Activated T-helper 1 cell treated with anti-CD3 and anti-CD28 coated beads, Interleukin-12 subunit alpha, Interleukin-12 subunit beta, Interleukin-2, Interleukin-4 antibody, amounts not matched to agents 30 ng/mL and 10 ng/mL and 1 ng/mL, durations not matched to agents 14 hours and 24 hours and 36 hours (primary cell): ENCODE data around the gene LTBP3. TPM values are rescaled to one million over a fixed set of nuclear protein-coding genes. Genes with fewer than 3 reads are reported as not detected.

Experiments used
- DNase-seq: peaks from one replicate; pipeline ENCODE4 v3.0.0; 2021; ENCODE audit warnings: low spot score
- H3K27ac Mint-ChIP-seq: one replicate; pipeline ENCODE4 v1.8.0; 2021; ENCODE audit warnings: mild to moderate bottlenecking, mixed read lengths
- H3K27me3 Mint-ChIP-seq: one replicate; pipeline ENCODE4 v1.8.0; 2022; ENCODE audit warnings: mild to moderate bottlenecking, moderate library complexity, mixed read lengths; ENCODE audit not compliant: insufficient read depth
- H3K36me3 Mint-ChIP-seq: one replicate; pipeline ENCODE4 v1.8.0; 2021; ENCODE audit warnings: low read depth, mixed read lengths
- H3K4me1 Mint-ChIP-seq: one replicate; pipeline ENCODE4 v1.8.0; 2021; ENCODE audit warnings: low read depth, mixed read lengths
- H3K4me3 Mint-ChIP-seq: one replicate; pipeline ENCODE4 v1.8.0; 2021; ENCODE audit warnings: mild to moderate bottlenecking, moderate library complexity, mixed read lengths
- H3K9me3 Mint-ChIP-seq: one replicate; pipeline ENCODE4 v1.8.0; 2021; ENCODE audit warnings: mixed read lengths
- intact Hi-C: fragments of 100-400 bp; cut with micrococcal nuclease; formaldehyde crosslinking; loops from one replicate; pipeline ENCODE4 v1.15.1; 2024
- total RNA-seq: library from RNA; stranded (reverse); gene quantifications from 2 replicates; pipeline ENCODE4 v1.2.3, GENCODE V29; 2022

Gene LTBP3
- total RNA-seq, 1 donor from 2014 or later, result 97.9 TPM

- no peak for DNase-seq
- Mint-ChIP-seq H3K4me1 (peaks cover 35% of the 10 kb centered on the region), H3K9me3 (no peaks in the 10 kb centered on the region), H3K4me3 (no peak overlapping the region), H3K27ac (no peak overlapping the region), H3K36me3 (peaks cover 25% of the 10 kb centered on the region), H3K27me3 (no peaks in the 10 kb centered on the region)
- intact Hi-C loops, result no loop called here
Observed at GRCh38 chr11:65591939-65592857, 34.0 kb upstream of the LTBP3 start.

- Mint-ChIP-seq H3K9me3 (no peaks in the 10 kb centered on the region), H3K27me3 (no peaks in the 10 kb centered on the region), H3K27ac (peak overlapping the region; percentile 2), H3K36me3 (peaks cover 33% of the 10 kb centered on the region), H3K4me1 (peaks cover 37% of the 10 kb centered on the region), H3K4me3 (no peak overlapping the region)
- DNase-seq, result no peak
- intact Hi-C loops, result no loop called here
Observed at GRCh38 chr11:65590240-65590738, 32.1 kb upstream of the LTBP3 start.

DNA sequence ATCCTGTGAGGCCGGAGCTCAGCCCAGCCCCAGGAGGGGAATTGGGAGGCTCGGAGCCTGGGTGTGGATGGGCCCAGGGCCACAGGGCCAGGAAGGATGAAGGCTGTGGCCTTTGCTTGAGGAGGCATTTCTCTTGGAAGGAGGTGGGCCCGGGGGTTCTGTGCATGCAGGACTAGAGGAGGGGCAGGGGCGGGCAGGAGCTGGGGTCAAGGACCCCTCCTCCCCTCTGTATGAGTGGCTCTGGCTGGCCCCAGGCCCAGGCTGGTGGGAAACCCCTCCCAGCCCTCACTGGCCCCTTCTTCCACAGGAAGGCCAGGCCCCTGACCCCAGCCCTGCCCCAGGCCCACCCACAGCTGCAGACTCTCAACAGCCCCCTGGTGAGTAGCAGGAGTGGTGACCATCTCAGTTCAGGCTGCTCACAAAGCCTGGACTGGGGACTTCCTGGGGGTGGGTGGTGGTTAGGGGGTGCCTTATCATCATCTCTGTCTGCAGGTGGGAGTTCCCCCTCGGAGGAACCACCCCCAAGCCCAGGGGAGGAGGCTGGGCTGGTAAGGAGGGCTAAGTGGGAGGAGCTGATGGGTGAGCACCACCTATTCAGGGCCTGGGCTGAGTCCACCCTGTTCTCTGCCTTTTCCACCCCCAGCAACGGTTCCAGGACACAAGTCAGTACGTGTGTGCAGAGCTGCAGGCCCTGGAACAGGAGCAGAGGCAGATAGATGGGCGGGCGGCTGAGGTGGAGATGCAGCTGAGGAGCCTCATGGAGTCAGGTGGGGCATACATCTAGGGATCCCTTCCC is 31.5 kb upstream of the LTBP3 start:
- Mint-ChIP-seq H3K36me3 (peaks cover 33% of the 10 kb centered on the region), H3K4me3 (no peak overlapping the region), H3K4me1 (peaks cover 31% of the 10 kb centered on the region), H3K27ac (peak overlapping the region; percentile 94), H3K27me3 (no peaks in the 10 kb centered on the region), H3K9me3 (no peaks in the 10 kb centered on the region)
- intact Hi-C loops, result no loop called here
- DNase-seq, result no peak

DNA sequence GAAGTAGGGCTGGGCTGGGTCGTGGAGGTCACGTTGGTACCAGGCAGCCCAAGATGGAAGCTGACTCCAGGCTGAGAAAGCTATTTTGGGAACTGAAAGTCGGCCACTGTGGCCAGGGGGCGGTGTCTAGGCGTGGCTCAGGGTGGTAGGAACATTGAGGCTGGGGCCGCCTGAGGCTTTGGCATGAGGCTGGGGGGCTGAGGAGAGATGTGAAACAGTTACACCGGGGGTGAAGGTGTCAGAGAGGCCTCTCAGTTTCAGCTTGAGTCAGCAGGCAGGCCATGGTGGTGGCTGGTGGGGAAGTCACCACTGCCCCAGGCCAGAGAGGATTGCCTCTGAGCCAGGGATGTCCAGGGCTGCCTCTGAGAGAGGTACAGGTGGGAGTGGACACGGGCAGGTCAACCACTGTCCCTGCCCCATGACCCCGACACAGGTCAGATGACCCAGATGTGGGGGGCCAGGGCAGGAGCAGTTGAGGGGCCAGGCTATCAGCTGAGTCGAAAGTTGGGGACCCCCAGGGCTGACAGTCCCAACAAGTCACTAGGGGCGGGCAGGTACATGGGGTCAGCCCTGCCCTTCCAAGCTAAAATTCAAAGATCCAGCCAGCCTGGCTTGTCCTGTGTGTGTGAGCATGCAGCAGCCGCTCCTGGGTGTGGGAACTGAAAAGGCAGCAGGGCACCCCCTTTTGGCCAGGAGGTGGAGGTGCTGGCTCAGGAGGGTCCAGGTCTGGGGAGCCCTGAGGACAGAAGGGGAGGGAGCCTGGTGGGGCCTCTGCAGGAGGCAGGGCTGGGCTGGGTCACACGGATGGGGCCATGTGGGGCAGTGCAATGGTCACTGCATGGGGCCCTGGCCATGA is 30.3 kb upstream of the LTBP3 start:
- intact Hi-C loops, result loop anchor here (1.0 kb wide), 5 partner anchors 13 to 206 kb away; partner anchors contain the start of genes PCNX3 and SLC25A45
- no peaks in the 10 kb centered on the region for H3K27me3 Mint-ChIP-seq
- H3K9me3 Mint-ChIP-seq, result no peaks in the 10 kb centered on the region
- H3K4me3 Mint-ChIP-seq, result peak overlapping the region; percentile 66
- H3K27ac Mint-ChIP-seq, result peak overlapping the region; percentile 94
- peaks cover 31% of the 10 kb centered on the region for H3K4me1 Mint-ChIP-seq
- peak; percentile 67 for DNase-seq
- peaks cover 40% of the 10 kb centered on the region for H3K36me3 Mint-ChIP-seq

DNA sequence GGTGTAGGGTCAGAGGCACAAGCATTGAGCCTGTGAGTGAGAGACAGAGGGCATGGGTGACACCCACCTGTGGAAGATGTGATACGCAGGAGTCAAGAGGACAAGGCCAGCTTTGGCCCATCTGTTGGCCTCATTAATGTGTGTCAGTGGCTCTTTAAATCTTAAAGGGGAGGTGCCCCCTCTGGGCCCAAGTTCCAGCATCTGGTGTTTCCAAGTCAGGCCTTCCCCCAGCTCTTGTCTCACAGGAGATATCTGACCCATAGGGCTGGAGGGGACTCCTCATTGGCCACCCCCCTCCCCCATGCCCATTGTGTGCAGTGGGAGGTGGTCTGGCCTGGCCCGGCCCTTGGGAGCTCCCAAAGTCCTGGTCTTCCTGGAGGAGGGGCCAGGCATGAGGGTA is 28.5 kb upstream of the LTBP3 start:
- no peak for DNase-seq
- Mint-ChIP-seq H3K4me3 (peak overlapping the region; percentile 22), H3K27me3 (no peaks in the 10 kb centered on the region), H3K27ac (peak overlapping the region; percentile 63), H3K4me1 (peaks cover 43% of the 10 kb centered on the region), H3K9me3 (no peaks in the 10 kb centered on the region), H3K36me3 (peaks cover 53% of the 10 kb centered on the region)
- intact Hi-C loops, result no loop called here

GRCh38 chr11:65586247-65586630 is 28.1 kb upstream of the LTBP3 start:
- H3K36me3 Mint-ChIP-seq, result peaks cover 53% of the 10 kb centered on the region
- H3K4me3 Mint-ChIP-seq, result peak overlapping the region; percentile 22
- H3K9me3 Mint-ChIP-seq, result no peaks in the 10 kb centered on the region
- H3K27me3 Mint-ChIP-seq, result peaks cover 1% of the 10 kb centered on the region
- H3K4me1 Mint-ChIP-seq, result peaks cover 43% of the 10 kb centered on the region
- intact Hi-C loops, result no loop called here
- no peak for DNase-seq
- peak overlapping the region; percentile 63 for H3K27ac Mint-ChIP-seq

- intact Hi-C loops, result no loop called here
- peaks cover 51% of the 10 kb centered on the region for H3K36me3 Mint-ChIP-seq
- H3K27me3 Mint-ChIP-seq, result peaks cover 1% of the 10 kb centered on the region
- peak overlapping the region; percentile 63 for H3K27ac Mint-ChIP-seq
- DNase-seq, result no peak
- peaks cover 43% of the 10 kb centered on the region for H3K4me1 Mint-ChIP-seq
- H3K4me3 Mint-ChIP-seq, result peak overlapping the region; percentile 22
- no peaks in the 10 kb centered on the region for H3K9me3 Mint-ChIP-seq
Observed at GRCh38 chr11:65585396-65586246, 27.5 kb upstream of the LTBP3 start.

DNA sequence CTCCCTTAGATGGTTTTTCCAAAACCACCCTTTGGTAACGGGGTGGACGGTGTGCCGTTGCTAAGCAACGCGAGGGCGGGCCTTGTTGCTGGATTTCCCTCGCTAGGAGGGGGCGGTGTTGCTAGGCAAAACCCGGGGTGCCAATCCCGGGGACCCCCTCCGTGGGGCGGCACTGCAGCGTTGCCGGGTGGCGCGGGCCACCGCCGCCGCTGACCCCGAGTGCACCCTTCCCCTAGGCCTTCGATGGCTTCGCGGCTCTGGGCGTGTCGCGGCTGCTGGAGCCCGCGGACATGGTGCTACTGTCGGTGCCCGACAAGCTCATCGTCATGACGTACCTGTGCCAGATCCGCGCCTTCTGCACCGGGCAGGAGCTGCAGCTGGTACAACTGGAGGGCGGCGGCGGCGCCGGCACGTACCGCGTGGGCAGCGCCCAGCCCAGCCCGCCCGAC is 26.6 kb upstream of the LTBP3 start:
- Mint-ChIP-seq H3K36me3 (peaks cover 51% of the 10 kb centered on the region), H3K4me3 (no peak overlapping the region), H3K27ac (peak overlapping the region; percentile 21), H3K27me3 (peaks cover 1% of the 10 kb centered on the region), H3K9me3 (no peaks in the 10 kb centered on the region), H3K4me1 (peaks cover 43% of the 10 kb centered on the region)
- intact Hi-C loops, result no loop called here
- no peak for DNase-seq

DNA sequence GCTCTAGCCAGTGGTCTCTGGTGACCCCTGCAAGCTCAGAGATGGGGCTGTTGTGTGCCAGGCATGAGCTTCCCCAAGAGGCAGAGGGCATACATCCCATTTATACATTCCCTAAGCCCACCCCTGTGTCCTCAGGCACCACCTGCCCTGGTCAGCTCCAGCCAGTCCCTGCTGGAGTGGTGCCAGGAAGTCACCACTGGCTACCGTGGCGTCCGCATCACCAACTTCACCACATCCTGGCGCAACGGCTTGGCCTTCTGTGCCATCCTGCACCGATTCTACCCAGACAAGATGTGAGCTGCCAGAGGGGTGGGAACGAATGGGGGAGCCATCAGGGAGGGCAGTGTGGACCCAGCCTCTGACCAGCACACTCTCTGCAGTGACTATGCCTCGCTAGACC is 25.9 kb upstream of the LTBP3 start:
- peaks cover 42% of the 10 kb centered on the region for H3K4me1 Mint-ChIP-seq
- DNase-seq, result no peak
- H3K36me3 Mint-ChIP-seq, result peaks cover 49% of the 10 kb centered on the region
- intact Hi-C loops, result no loop called here
- peaks cover 1% of the 10 kb centered on the region for H3K27me3 Mint-ChIP-seq
- no peak overlapping the region for H3K27ac Mint-ChIP-seq
- H3K4me3 Mint-ChIP-seq, result no peak overlapping the region
- no peaks in the 10 kb centered on the region for H3K9me3 Mint-ChIP-seq

DNA sequence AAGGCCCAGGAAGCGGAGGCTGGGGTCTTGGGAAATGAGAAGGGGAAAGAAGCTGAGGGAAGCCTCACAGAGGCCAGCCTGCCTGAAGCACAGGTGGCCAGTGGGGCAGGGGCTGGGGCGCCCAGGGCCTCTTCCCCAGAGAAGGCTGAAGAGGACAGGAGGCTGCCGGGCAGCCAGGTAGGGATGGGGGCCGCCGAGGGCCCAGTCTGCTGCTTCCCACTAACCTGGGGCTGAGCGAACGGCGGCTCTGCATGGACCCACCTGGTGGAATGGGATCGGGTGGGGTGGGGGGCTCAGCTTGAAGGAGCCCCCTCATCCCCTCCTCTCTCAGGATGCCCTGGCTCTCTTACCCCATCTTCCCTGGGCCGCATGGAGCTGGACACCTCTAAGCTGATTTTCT is 25.4 kb upstream of the LTBP3 start:
- Mint-ChIP-seq H3K9me3 (no peaks in the 10 kb centered on the region), H3K36me3 (peaks cover 46% of the 10 kb centered on the region), H3K27me3 (peaks cover 1% of the 10 kb centered on the region), H3K27ac (peak overlapping the region; percentile 22), H3K4me1 (peaks cover 39% of the 10 kb centered on the region), H3K4me3 (no peak overlapping the region)
- no peak for DNase-seq
- intact Hi-C loops, result no loop called here

- H3K4me1 Mint-ChIP-seq, result peaks cover 37% of the 10 kb centered on the region
- peaks cover 1% of the 10 kb centered on the region for H3K27me3 Mint-ChIP-seq
- H3K27ac Mint-ChIP-seq, result peak overlapping the region; percentile 52
- intact Hi-C loops, result no loop called here
- no peak for DNase-seq
- H3K9me3 Mint-ChIP-seq, result no peaks in the 10 kb centered on the region
- H3K4me3 Mint-ChIP-seq, result no peak overlapping the region
- H3K36me3 Mint-ChIP-seq, result peaks cover 41% of the 10 kb centered on the region
Observed at GRCh38 chr11:65581928-65582327, 23.8 kb upstream of the LTBP3 start.
